Bronchial epithelial cell (primary cell): Measurements from ENCODE around the gene LAMTOR4. TPM values are rescaled to one million over a fixed set of nuclear protein-coding genes. Genes with fewer than 3 reads are reported as not detected.

ENCODE experiments used
- DNase-seq: peaks from one replicate; pipeline ENCODE4 v3.0.0-alpha.2; 2010; ENCODE audit warnings: low read depth
- FAIRE-seq: peaks from 2 replicates; lab custom pipeline; 2011; peaks lifted over from hg19 to GRCh38; lab: Jason Lieb, UNC
- H3K27me3 ChIP-seq: 2 replicates; pipeline ENCODE4 v1.5.1; 2011; ENCODE audit warnings: low read length; ENCODE audit not compliant: control insufficient read depth, insufficient read depth
- H3K36me3 ChIP-seq: 2 replicates; pipeline ENCODE4 v1.5.1; 2011; ENCODE audit warnings: low read length; ENCODE audit not compliant: control insufficient read depth, insufficient read depth
- H3K4me3 ChIP-seq: 2 replicates; pipeline ENCODE4 v1.5.1; 2011; ENCODE audit warnings: mild to moderate bottlenecking, low read depth, low read length, control low read depth
- CTCF ChIP-seq: IDR thresholded peaks from 2 replicates; pipeline ENCODE4 v1.5.1; 2011; ENCODE audit warnings: mild to moderate bottlenecking, moderate library complexity, low read length, control low read depth, inconsistent platforms; ENCODE audit not compliant: insufficient read depth, severe bottlenecking
- total RNA-seq: library from RNA; depleted of rRNA; stranded (reverse); fragments of >200 nt; gene quantifications from 2 replicates; pipeline ENCODE4 v1.2.1, GENCODE V29; 2014

The LAMTOR4 gene
- total RNA-seq, 1 donor from 2014 or later = 82.7 TPM

DNA sequence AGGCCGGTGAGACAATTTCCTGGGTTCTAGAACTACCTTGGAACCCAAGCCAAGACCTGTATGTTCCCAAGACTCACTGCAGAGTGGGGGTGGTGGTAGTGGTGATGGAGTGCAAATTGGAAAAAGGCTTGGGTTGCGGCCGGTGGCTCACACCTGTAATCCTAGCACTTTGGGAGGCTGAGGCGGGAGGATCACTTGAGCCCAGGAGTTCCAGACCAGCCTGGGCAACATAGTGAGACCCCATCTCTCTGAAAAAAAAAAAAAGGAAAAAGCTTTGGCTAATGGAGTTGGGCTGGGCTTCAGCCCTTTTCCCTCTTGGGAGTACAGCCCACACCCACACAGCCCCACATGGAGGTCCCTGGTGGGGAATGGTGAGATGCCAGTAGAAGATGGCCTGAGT is 43.2 kb upstream of the LAMTOR4 start:
- Histone ChIP-seq H3K36me3 (peaks cover 26% of the 10 kb centered on the region), H3K27me3 (no peaks in the 10 kb centered on the region), H3K4me3 (no peak overlapping the region)
- TF ChIP-seq CTCF = no peak
- FAIRE-seq = no peak
- DNase-seq = no peak

GRCh38 chr7:100106633-100107032 is 42.1 kb upstream of the LAMTOR4 start:
- DNase-seq (no peak), FAIRE-seq (no peak)
- no peak overlapping the region for H3K4me3 ChIP-seq
- H3K36me3 ChIP-seq = peaks cover 30% of the 10 kb centered on the region
- no peak for TF ChIP-seq CTCF
- H3K27me3 ChIP-seq = no peaks in the 10 kb centered on the region

DNA sequence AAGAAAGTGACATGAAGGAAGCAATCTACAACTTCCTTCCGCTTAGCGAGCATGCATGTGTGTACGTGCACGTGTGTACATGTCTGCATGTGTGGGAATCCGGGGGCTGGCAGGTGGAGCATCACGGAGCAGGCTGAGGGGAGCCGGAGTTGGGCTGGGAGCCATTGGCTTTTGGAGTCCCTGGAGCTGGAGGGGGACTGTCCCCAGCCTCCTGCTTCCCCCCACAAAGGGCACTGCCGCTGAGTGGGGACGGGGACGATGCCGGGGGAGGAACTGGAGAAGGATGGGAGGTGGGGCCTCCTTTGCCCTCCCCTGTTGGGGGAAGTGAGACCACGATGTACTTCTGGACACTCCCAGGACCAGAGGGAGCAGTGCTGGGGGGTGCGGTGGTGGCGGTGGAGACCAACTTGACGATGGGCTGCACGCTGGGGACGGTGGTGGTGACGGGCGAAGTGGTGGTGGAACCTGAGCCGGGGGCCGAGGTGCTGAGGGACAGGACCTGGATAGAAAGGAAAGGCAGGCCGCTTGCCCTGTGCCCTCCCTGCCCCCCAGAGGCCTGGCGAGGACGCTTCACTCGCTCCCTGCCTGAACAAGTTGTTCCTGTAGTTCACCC is 41.5 kb upstream of the LAMTOR4 start:
- FAIRE-seq (no peak), DNase-seq (no peak)
- H3K4me3 ChIP-seq = no peak overlapping the region
- no peaks in the 10 kb centered on the region for H3K27me3 ChIP-seq
- no peak for TF ChIP-seq CTCF
- H3K36me3 ChIP-seq = peaks cover 31% of the 10 kb centered on the region

- Histone ChIP-seq H3K36me3 (peaks cover 34% of the 10 kb centered on the region), H3K27me3 (no peaks in the 10 kb centered on the region)
- no peak for FAIRE-seq
Observed at GRCh38 chr7:100107890-100108289, 40.8 kb upstream of the LAMTOR4 start.

DNA sequence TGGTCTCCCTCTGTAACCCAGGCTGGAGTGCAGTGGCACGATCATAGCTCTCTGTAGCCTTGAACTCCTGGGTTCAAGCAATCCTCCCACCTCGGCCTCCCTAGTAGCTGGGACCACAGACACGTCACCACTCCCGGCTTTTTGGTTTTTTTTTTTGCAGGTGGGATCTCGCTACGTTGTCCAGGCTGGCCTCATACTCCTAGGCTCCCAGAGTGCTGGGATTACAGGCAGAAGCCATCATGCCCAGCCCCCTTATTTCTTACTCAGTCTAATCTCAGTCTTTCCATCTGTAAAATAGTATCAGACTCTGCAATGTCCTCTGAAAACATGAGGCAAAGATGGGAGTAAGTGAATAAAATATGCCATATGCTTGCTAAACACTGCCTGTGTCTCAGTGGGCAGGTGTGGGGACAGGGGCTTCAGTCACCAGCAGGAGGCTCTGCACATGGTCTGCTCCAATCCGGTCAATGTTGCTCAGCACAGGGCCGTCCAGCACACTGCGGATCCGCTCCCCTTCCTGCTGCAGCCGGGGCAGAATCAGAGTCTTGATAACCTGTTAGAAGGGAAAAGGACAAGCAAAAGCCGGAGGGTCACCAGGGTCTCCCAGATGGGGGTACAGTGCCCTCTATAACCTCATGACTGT is 39.1 kb upstream of the LAMTOR4 start:
- no peak for TF ChIP-seq CTCF
- peak; percentile 32 for FAIRE-seq
- peaks cover 36% of the 10 kb centered on the region for H3K36me3 ChIP-seq

More at GRCh38 chr7:100107890-100108289, 40.8 kb upstream of the LAMTOR4 start:
- no peak for TF ChIP-seq CTCF
- DNase-seq = no peak
- no peak overlapping the region for H3K4me3 ChIP-seq

More for the DNA sequence above, 39.1 kb upstream of the LAMTOR4 start:
- no peaks in the 10 kb centered on the region for H3K27me3 ChIP-seq
- no peak overlapping the region for H3K4me3 ChIP-seq
- no peak for DNase-seq
